ENCODE measurements around the gene TMEM25.
"Not testable (repeated sequence)": the region's sequence is repeated elsewhere in the genome, so short reads cannot be mapped to it uniquely, and the experiment has no call there.

Gene TMEM25

GRCh38 chr11:118532852-118533768 is 2.1 kb downstream of the TMEM25 start:
- DNase-seq, result no peak

DNA sequence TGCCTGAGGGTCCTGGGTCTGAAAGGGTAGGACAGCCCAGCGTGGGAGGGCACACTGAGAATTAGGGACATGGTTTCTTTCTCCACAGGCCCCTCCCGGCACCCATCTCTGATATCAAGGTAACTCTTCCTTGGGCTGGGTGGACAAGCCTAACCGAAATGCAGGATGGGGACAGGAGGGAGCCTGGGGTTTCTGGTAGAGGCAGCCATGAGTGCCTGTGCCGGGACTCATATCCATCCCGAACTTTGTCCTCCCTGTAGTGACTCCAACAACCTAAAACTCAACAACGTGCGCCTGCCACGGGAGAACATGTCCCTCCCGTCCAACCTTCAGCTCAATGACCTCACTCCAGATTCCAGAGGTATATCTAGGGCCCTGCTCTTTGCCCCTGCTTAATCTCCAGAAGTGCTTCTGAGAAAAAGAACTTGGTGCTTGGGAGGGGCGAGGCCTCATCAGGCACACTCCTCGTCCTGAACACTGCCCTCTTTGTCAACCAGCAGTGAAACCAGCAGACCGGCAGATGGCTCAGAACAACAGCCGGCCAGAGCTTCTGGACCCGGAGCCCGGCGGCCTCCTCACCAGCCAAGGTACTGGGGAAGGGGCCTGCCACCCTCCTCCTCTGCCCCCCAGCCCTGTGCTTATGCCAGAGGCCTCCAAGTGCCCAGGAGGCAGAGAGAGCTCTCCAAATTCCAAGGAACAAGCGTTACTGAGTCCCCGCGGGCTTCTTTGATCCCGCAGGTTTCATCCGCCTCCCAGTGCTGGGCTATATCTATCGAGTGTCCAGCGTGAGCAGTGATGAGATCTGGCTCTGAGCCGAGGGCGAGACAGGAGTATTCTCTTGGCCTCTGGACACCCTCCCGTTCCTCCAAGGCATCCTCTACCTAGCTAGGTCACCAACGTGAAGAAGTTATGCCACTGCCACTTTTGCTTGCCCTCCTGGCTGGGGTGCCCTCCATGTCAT is 3.1 kb downstream of the TMEM25 start:
- no peak for DNase-seq

DNA sequence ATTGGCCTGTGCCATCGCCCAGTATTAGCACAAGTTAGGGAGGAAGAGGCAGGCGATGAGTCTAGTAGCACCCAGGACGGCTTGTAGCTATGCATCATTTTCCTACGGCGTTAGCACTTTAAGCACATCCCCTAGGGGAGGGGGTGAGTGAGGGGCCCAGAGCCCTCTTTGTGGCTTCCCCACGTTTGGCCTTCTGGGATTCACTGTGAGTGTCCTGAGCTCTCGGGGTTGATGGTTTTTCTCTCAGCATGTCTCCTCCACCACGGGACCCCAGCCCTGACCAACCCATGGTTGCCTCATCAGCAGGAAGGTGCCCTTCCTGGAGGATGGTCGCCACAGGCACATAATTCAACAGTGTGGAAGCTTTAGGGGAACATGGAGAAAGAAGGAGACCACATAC is 4.3 kb downstream of the TMEM25 start:
- DNase-seq, result no peak

DNA sequence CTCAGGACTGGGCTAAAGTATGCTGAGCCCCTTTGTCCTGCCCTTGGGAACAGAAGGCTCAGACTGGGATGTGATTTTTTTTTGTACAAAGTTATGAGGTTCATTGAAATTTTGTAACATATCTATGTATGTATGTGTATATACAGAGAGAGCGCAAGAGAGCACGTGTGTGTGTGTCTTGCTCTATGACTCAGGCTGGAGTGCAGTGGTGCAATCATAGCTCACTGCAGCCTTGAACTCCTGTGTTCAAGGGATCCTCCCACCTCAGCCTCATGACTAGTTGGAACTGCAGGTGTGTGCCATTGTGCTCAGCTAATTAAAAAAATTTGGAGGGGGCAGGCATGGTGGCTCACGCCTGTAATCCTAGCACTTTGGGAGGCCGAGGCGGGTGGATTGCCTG is 5.7 kb downstream of the TMEM25 start:
- no peak for DNase-seq

GRCh38 chr11:118537409-118537980 is 6.5 kb downstream of the TMEM25 start:
- no peak for DNase-seq

GRCh38 chr11:118544010-118544646 is 13.1 kb downstream of the TMEM25 start:
- no peak for DNase-seq

DNA sequence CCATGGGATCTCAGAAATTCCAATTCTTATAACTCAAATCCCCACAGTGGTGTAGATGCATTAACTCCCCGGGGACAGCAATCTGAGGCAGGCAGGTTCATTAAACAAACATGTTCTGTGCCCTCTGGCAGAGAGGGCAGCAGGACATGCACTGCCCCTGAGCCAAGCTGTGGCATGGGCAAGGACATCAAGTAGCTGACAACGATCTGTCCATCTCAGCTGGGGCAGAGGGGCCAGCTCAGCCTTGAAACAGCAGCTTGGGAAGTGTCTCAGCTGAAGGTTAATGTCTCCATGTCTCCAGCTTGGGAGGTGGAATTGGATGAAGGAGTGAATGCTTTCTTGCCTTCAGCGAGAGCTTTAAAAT is 13.6 kb downstream of the TMEM25 start:
- no peak for DNase-seq

DNA sequence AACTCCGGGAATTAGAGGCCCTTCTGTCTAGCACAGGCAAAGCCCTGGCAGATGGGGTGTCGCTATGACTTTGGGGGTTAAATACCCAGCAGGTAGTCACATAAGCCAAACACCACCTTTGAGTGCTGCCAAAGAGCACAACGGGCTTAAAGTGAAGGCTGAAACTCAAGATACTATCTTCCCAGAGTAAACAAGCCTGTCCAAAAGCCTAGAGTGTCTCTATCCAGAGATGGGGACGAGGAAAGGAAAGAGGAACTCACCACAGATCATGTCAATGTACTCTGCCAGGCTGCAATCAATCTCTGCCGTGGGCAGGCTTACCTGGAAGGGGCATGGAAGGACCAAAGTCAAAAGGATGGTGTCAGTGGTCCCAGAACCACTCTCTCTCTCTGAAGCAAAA is 14.5 kb downstream of the TMEM25 start:
- DNase-seq, result no peak

DNA sequence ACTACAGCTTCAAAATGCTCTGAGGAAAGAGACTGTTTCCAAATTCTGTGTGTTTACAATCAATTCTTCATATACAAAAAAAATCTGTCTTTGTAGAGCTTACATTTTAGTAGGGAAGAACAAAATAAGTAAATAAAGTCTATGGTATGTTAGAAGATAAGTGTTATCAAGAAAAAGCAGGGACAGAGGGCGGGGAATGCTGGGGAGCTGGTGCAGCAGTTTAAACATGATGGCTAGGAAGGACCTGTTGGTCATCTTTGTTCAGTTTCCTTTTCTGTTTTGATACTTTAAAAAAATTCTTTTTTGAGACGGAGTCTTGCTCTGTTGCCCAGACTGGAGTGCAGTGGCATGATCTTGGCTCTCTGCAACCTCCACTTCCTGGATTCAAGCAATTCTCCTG is 16.1 kb downstream of the TMEM25 start:
- DNase-seq, result no peak

GRCh38 chr11:118552341-118552740 is 21.3 kb downstream of the TMEM25 start:
- no peak for DNase-seq

GRCh38 chr11:118560806-118561205 is 29.8 kb downstream of the TMEM25 start:
- no peak for DNase-seq

- DNase-seq, result no peak
Observed at GRCh38 chr11:118565051-118565450, 34.1 kb downstream of the TMEM25 start.

GRCh38 chr11:118569670-118570069 is 38.7 kb downstream of the TMEM25 start:
- no peak for DNase-seq

GRCh38 chr11:118570787-118571186 is 39.8 kb downstream of the TMEM25 start:
- DNase-seq, result no peak

- peak; percentile 26 to 37 for DNase-seq
Observed at GRCh38 chr11:118571701-118572060, 40.7 kb downstream of the TMEM25 start.

- DNase-seq, result peak; percentile 73 to 82
Observed at GRCh38 chr11:118572061-118572980, 41.3 kb downstream of the TMEM25 start, which contains the start of gene ARCN1. TSS of gene ARCN1 (plus strand) at chr11:118572409. CDS start at chr11:118572548, 139 bp downstream.

DNA sequence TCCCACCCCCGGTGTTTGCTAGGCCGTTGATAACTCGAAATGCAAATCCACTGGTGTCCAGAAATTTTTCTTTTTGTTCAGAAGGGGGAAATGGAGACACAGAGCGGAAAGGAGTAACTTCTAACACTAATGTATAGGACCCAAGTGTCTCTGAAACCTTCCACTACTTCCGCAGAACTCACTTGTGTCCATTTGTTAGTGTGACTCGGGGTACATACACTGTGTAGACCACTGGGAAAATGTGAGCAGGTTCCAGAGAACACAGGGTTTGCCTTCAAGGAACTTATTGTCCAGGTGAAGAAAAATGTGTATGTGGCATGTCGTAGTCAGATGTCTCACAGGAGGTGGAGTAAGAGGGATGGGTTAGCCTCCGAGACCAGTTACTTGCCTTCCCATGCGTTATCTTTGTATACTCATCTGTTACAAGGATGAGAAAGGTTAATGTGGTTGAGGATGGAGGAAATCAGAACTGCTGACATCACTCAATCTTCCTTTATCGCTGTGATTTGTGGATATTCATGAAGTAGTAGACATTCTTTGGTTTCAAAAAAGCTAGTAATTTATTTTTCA is 42.1 kb downstream of the TMEM25 start:
- DNase-seq, result peak; percentile 18 to 43

DNA sequence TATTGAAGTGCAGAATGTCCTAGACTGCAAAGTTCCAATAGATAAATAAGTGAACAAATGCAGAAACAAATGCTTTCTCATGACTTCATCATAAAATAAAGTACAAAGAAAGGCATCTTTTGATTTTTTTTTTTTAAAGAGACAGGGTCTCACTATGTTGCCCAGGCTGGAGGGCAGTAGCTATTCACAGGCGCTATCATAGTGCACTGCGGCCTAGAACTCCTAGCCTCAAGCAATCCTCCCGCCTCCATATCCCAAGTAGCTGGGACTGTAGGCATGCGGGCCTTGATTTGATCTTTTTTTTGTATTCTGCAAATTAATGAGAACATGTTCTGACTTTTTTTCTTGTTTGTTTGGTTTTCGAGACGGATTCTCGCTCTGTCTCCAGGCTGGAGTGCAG is 43.6 kb downstream of the TMEM25 start:
- no peak for DNase-seq

DNA sequence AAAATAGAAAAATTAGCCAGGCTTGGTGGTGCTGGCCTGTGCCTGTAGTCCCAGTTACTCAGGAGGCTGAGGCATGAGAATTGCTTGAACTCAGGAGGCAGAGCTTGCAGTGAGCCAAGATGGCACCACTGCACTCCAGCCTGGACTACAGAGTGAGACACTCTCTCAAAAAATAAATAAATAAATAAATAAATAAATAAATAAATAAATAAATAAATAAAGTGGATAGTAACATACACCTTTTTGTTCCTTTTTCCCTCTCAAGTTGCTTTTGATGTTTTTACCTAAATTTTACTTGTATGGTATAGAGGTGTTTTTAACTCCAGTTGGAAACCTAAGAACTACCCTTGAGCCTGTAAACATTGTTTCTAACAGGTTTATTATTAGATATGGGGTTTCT is 47.0 kb downstream of the TMEM25 start:
- not testable (repeated sequence) for DNase-seq

GRCh38 chr11:118581057-118581456 is 50.1 kb downstream of the TMEM25 start:
- no peak for DNase-seq
